ENCODE results near the gene UVSSA. TPM values are rescaled to one million over a fixed set of nuclear protein-coding genes. Genes with fewer than 3 reads are reported as not detected.

The UVSSA gene
- total and polyA plus RNA-seq, 9 donors, result 5.5 to 13.6 (median 9.1) TPM

Other genes with a start within 250 kb of the UVSSA start
- gene RNF212, start 233.6 kb upstream of the UVSSA start, total RNA-seq, result 3.2 TPM
- 1 to 10 TPM; 2.3 to 6.0 (median 4.4) TPM for gene RNF212, start 233.6 kb upstream of the UVSSA start, polyA plus RNA-seq (ENCODE audit: insufficient read depth in 1 of 8, insufficient read length in 8 of 8, low replicate concordance in 1 of 8)
- gene SPON2, start 174.6 kb upstream of the UVSSA start, total RNA-seq, result 54.3 TPM
- gene SPON2, start 174.6 kb upstream of the UVSSA start, polyA plus RNA-seq (ENCODE audit: insufficient read depth in 1 of 8, insufficient read length in 8 of 8, low replicate concordance in 1 of 8), result 10 to 100 TPM; 40.9 to 87.8 (median 59.0) TPM
- 81.9 TPM for gene CTBP1, start 98.1 kb upstream of the UVSSA start, total RNA-seq
- gene CTBP1, start 98.1 kb upstream of the UVSSA start, polyA plus RNA-seq (ENCODE audit: insufficient read depth in 1 of 8, insufficient read length in 8 of 8, low replicate concordance in 1 of 8), result 100 to 1,000 TPM; 101 to 146 (median 122) TPM
- 30.5 TPM for gene MAEA, start 57.3 kb upstream of the UVSSA start, total RNA-seq
- gene MAEA, start 57.3 kb upstream of the UVSSA start, polyA plus RNA-seq (ENCODE audit: insufficient read depth in 1 of 8, insufficient read length in 8 of 8, low replicate concordance in 1 of 8), result 10 to 100 TPM; 31.3 to 49.6 (median 41.1) TPM
- not detected for gene NKX1-1, start 59.2 kb downstream of the UVSSA start, total RNA-seq
- not detected for gene NKX1-1, start 59.2 kb downstream of the UVSSA start, polyA plus RNA-seq (ENCODE audit: insufficient read depth in 1 of 8, insufficient read length in 8 of 8, low replicate concordance in 1 of 8)

Data from muscle of leg (tissue), 9 donors.